Measurements from ENCODE around the gene MAGI1. TPM values are rescaled to one million over a fixed set of nuclear protein-coding genes. Genes with fewer than 3 reads are reported as not detected.
A peak's percentile ranks its signal among the peaks of the same experiment; 100 is the strongest.

Gene MAGI1
- total RNA-seq, 1 donor from 2014 or later, result 49.8 TPM

DNA sequence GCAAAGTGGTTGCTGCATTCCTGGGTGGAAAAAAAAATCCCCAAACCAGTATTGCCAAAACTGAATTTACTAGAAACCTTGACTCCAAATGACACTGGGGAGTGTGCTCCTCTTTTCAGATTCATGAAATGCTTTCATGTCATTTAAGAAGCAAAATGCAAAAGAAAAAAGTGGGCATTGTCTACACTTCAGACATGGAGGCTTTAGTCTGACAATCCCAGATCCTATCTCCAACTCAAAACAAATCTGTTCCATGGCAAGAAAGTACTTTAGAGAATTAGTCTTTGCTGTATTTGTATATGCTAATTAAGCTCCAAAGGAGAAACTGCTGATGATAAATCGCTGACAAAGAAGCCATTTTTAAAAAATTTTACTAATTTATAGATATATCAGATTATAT lies 366.7 kb downstream of the MAGI1 start:
- Mint-ChIP-seq H3K4me1 (peaks cover 53% of the 10 kb centered on the region), H3K4me3 (no peak overlapping the region)

DNA sequence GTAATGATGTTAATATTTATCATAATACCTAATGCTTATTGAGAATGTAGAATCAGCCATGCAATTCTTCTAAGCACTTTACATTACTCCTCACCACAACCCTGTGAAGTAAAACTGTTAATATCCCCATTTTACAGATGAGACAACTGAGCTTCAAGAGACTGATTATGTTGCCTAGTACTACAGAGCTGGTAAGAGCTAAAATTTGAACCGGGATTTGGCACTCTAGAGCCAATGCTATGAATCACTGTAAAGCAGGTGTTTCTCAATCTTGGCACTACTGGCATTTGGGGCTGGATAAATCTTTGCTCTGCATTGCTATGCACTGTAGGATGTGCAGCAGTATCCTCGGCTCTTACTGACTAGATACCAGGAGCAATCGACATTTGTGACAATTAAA lies 367.7 kb downstream of the MAGI1 start:
- Mint-ChIP-seq H3K9me3 (peaks cover 5% of the 10 kb centered on the region), H3K27me3 (ENCODE audit: low read depth) (no peaks in the 10 kb centered on the region), H3K36me3 (ENCODE audit: low read depth) (no peaks in the 10 kb centered on the region), H3K4me1 (peaks cover 54% of the 10 kb centered on the region), H3K27ac (ENCODE audit: unreplicated experiment) (no peak overlapping the region), H3K4me3 (no peak overlapping the region)
- no peak for TF ChIP-seq CTCF (conservative IDR thresholded peaks at IDR 0.05)
- DNase-seq (ENCODE audit: low read depth, low spot score), result no peak

More for the DNA sequence above, 366.7 kb downstream of the MAGI1 start:
- TF ChIP-seq CTCF (conservative IDR thresholded peaks at IDR 0.05), result no peak
- H3K27me3 Mint-ChIP-seq (ENCODE audit: low read depth), result no peaks in the 10 kb centered on the region
- no peak overlapping the region for H3K27ac Mint-ChIP-seq (ENCODE audit: unreplicated experiment)
- peaks cover 1% of the 10 kb centered on the region for H3K9me3 Mint-ChIP-seq
- DNase-seq (ENCODE audit: low read depth, low spot score), result no peak
- no peaks in the 10 kb centered on the region for H3K36me3 Mint-ChIP-seq (ENCODE audit: low read depth)

- no peak for TF ChIP-seq CTCF (conservative IDR thresholded peaks at IDR 0.05)
- no peak for DNase-seq (ENCODE audit: low read depth, low spot score)
- Mint-ChIP-seq H3K4me1 (peaks cover 44% of the 10 kb centered on the region), H3K27me3 (ENCODE audit: low read depth) (no peaks in the 10 kb centered on the region), H3K4me3 (no peak overlapping the region), H3K27ac (ENCODE audit: unreplicated experiment) (no peak overlapping the region), H3K36me3 (ENCODE audit: low read depth) (no peaks in the 10 kb centered on the region), H3K9me3 (peaks cover 5% of the 10 kb centered on the region)
These were observed 369.4 kb downstream of the MAGI1 start for GRCh38 chr3:65669163-65669875.

- no peaks in the 10 kb centered on the region for H3K27me3 Mint-ChIP-seq (ENCODE audit: low read depth)
- H3K27ac Mint-ChIP-seq (ENCODE audit: unreplicated experiment), result no peak overlapping the region
- H3K4me3 Mint-ChIP-seq, result no peak overlapping the region
- TF ChIP-seq CTCF (conservative IDR thresholded peaks at IDR 0.05), result no peak
- no peak for DNase-seq (ENCODE audit: low read depth, low spot score)
- no peaks in the 10 kb centered on the region for H3K36me3 Mint-ChIP-seq (ENCODE audit: low read depth)
- H3K9me3 Mint-ChIP-seq, result peaks cover 5% of the 10 kb centered on the region
- peaks cover 39% of the 10 kb centered on the region for H3K4me1 Mint-ChIP-seq
These were observed 370.8 kb downstream of the MAGI1 start for GRCh38 chr3:65667963-65668362.

GRCh38 chr3:65666448-65667091 lies 372.1 kb downstream of the MAGI1 start:
- H3K27ac Mint-ChIP-seq (ENCODE audit: unreplicated experiment), result no peak overlapping the region
- H3K9me3 Mint-ChIP-seq, result peaks cover 5% of the 10 kb centered on the region
- peak; percentile 23 for TF ChIP-seq CTCF (conservative IDR thresholded peaks at IDR 0.05)

More at GRCh38 chr3:65666448-65667091, 372.1 kb downstream of the MAGI1 start:
- H3K4me3 Mint-ChIP-seq, result no peak overlapping the region
- DNase-seq (ENCODE audit: low read depth, low spot score), result no peak
- peaks cover 29% of the 10 kb centered on the region for H3K4me1 Mint-ChIP-seq
- H3K27me3 Mint-ChIP-seq (ENCODE audit: low read depth), result no peaks in the 10 kb centered on the region
- H3K36me3 Mint-ChIP-seq (ENCODE audit: low read depth), result no peaks in the 10 kb centered on the region

Data from neural crest cell (in vitro differentiated cells).